HepG2 (cell line): ENCODE data around the gene STPG4. TPM values are rescaled to one million over a fixed set of nuclear protein-coding genes. Genes with fewer than 3 reads are reported as not detected.

Experiments used
- ARNT2 ChIP-seq: sonication (generic); formaldehyde crosslinking; IDR thresholded peaks from 2 replicates; pipeline ENCODE4 v1.8.0; 2022; ENCODE audit warnings: mild to moderate bottlenecking, low read depth, missing genetic modification reagents, moderate library complexity
- BCL3 ChIP-seq: sonication (generic); formaldehyde crosslinking; IDR thresholded peaks from 2 replicates; pipeline ENCODE4 v1.5.1; 2020; ENCODE audit warnings: mild to moderate bottlenecking, missing genetic modification reagents, moderate library complexity
- CAMTA2 ChIP-seq: sonication (generic); formaldehyde crosslinking; IDR thresholded peaks from 2 replicates; pipeline ENCODE4 v1.4.0; 2020; ENCODE audit warnings: mild to moderate bottlenecking, missing genetic modification reagents, borderline replicate concordance
- EEA1 ChIP-seq: sonication (generic); formaldehyde crosslinking; IDR thresholded peaks from 2 replicates; pipeline ENCODE4 v1.5.1; 2020; ENCODE audit warnings: mild to moderate bottlenecking, missing genetic modification reagents, borderline replicate concordance
- IKZF1 ChIP-seq: fragments of 450-650 bp; IDR thresholded peaks from 2 replicates; pipeline ENCODE4 v1.7.1; 2016
- MEF2D ChIP-seq: sonication (generic); formaldehyde crosslinking; IDR thresholded peaks from 2 replicates; pipeline ENCODE4 v1.5.1; 2020; ENCODE audit warnings: mild to moderate bottlenecking, missing genetic modification reagents
- NBN ChIP-seq: fragments of 450-650 bp; conservative IDR thresholded peaks from 2 replicates; pipeline ENCODE4 v1.6.1; 2017
- NFE2L1 ChIP-seq: sonication (generic); formaldehyde crosslinking; IDR thresholded peaks from 2 replicates; pipeline ENCODE4 v1.4.0; 2020; ENCODE audit warnings: missing genetic modification reagents, mild to moderate bottlenecking, borderline replicate concordance
- NFKB2 ChIP-seq: sonication (generic); formaldehyde crosslinking; IDR thresholded peaks from 2 replicates; pipeline ENCODE4 v1.4.0; 2020; ENCODE audit warnings: missing genetic modification reagents, borderline replicate concordance
- POLR2AphosphoS5 ChIP-seq: IDR thresholded peaks from 2 replicates; pipeline ENCODE4 v1.6.1; 2012; ENCODE audit warnings: low read depth, low read length
- POLR2G ChIP-seq: fragments of 200-400 bp; formaldehyde crosslinking; IDR thresholded peaks from 2 replicates; pipeline ENCODE4 v1.6.1; 2018; ENCODE audit warnings: mild to moderate bottlenecking, low read depth, low read length, moderate library complexity
- RARA ChIP-seq: IDR thresholded peaks from 2 replicates; pipeline ENCODE4 v1.6.1; 2016; ENCODE audit warnings: missing genetic modification reagents, missing compliant biosample characterization
- REPIN1 ChIP-seq: sonication (generic); formaldehyde crosslinking; IDR thresholded peaks from 2 replicates; pipeline ENCODE4 v1.8.0; 2022; ENCODE audit warnings: missing genetic modification reagents, low read depth, mild to moderate bottlenecking, borderline replicate concordance
- SNAI1 ChIP-seq: sonication (generic); formaldehyde crosslinking; IDR thresholded peaks from 2 replicates; pipeline ENCODE4 v1.5.0; 2020; ENCODE audit warnings: mild to moderate bottlenecking, missing genetic modification reagents, borderline replicate concordance
- SRSF4 ChIP-seq: fragments of 200-400 bp; formaldehyde crosslinking; IDR thresholded peaks from one replicate; pipeline ENCODE4 v1.6.1; 2018; ENCODE audit warnings: mild to moderate bottlenecking, low read depth, low read length, moderate library complexity; ENCODE audit not compliant: poor library complexity, severe bottlenecking
- TAF1 ChIP-seq: sonication (generic); formaldehyde crosslinking; IDR thresholded peaks from 2 replicates; pipeline ENCODE4 v1.4.0; 2020; ENCODE audit warnings: missing genetic modification reagents
- TSC22D2 ChIP-seq: sonication (generic); formaldehyde crosslinking; IDR thresholded peaks from 2 replicates; pipeline ENCODE4 v1.5.1; 2020; ENCODE audit warnings: missing genetic modification reagents, mild to moderate bottlenecking, borderline replicate concordance
- U2AF1 ChIP-seq: fragments of 200-400 bp; formaldehyde crosslinking; optimal IDR thresholded peaks from 2 replicates; pipeline ENCODE3; 2017; ENCODE audit warnings: mild to moderate bottlenecking, low read depth, low read length
- YEATS4 ChIP-seq: sonication (generic); formaldehyde crosslinking; IDR thresholded peaks from 2 replicates; pipeline ENCODE4 v1.4.0; 2020; ENCODE audit warnings: missing genetic modification reagents, borderline replicate concordance
- ZBTB20 ChIP-seq: sonication (generic); formaldehyde crosslinking; IDR thresholded peaks from 2 replicates; pipeline ENCODE4 v1.8.1; 2023; ENCODE audit warnings: missing genetic modification reagents, low read depth, mild to moderate bottlenecking, borderline replicate concordance
- ZBTB38 ChIP-seq: sonication (generic); formaldehyde crosslinking; IDR thresholded peaks from 2 replicates; pipeline ENCODE4 v1.5.1; 2020; ENCODE audit warnings: mild to moderate bottlenecking, missing genetic modification reagents
- ZFP62 ChIP-seq: sonication (generic); formaldehyde crosslinking; IDR thresholded peaks from 2 replicates; pipeline ENCODE4 v1.4.0; 2020; ENCODE audit warnings: missing genetic modification reagents
- ZNF34 ChIP-seq: sonication (generic); formaldehyde crosslinking; IDR thresholded peaks from 2 replicates; pipeline ENCODE4 v1.4.0; 2020; ENCODE audit warnings: mild to moderate bottlenecking, missing genetic modification reagents, borderline replicate concordance
- ZNF460 ChIP-seq: sonication (generic); formaldehyde crosslinking; IDR thresholded peaks from 2 replicates; pipeline ENCODE4 v1.5.1; 2020; ENCODE audit warnings: missing genetic modification reagents, mild to moderate bottlenecking, borderline replicate concordance
- ZNF616 ChIP-seq: sonication (generic); formaldehyde crosslinking; IDR thresholded peaks from 2 replicates; pipeline ENCODE4 v1.5.0; 2020; ENCODE audit warnings: low read depth, mild to moderate bottlenecking, missing genetic modification reagents
- ZNF839 ChIP-seq: sonication (generic); formaldehyde crosslinking; IDR thresholded peaks from 2 replicates; pipeline ENCODE4 v1.4.0; 2020; ENCODE audit warnings: missing genetic modification reagents, mild to moderate bottlenecking, borderline replicate concordance
- polyA plus RNA-seq, 8 experiments: library from polyadenylated mRNA; depleted of rRNA in 3 of 8; stranded (reverse) in 7 of 8; unstranded in 1 of 8; fragments of >200 nt; fragmentation: Illumina TruSeq in 4 of 8; extraction: Trizol in 4 of 8; gene quantifications; 2 replicates each; pipeline versions ENCODE4 v1.2.1 to v1.2.3, GENCODE V29; 2011 to 2016; ENCODE audit warnings: low read depth in 4 of 8, missing spikeins in 1 of 8, mixed read lengths in 1 of 8; ENCODE audit not compliant: insufficient read depth in 1 of 8
- total RNA-seq, 5 experiments: library from RNA; depleted of rRNA; stranded (reverse); fragments of >200 nt; fragmentation: Illumina TruSeq; extraction: Trizol; gene quantifications; 2 replicates each; pipeline ENCODE4 v1.2.3, GENCODE V29; 2016; ENCODE audit warnings: low read depth in 1 of 5
- TF ChIP-seq, protein P1 (sequence below): sonication (generic); formaldehyde crosslinking; IDR thresholded peaks from 2 replicates; pipeline ENCODE4 v1.5.1; 2020; ENCODE audit warnings: mild to moderate bottlenecking, missing genetic modification reagents, borderline replicate concordance
- TF ChIP-seq, protein P2 (sequence below): IDR thresholded peaks from 2 replicates; pipeline ENCODE4 v1.6.1; 2016

The STPG4 gene
- total and polyA plus RNA-seq, 2 of the 13 experiments (the other 11 are each of a cell fraction or from before 2014, with no cell fraction given) = 0.11 to 0.15 TPM

GRCh38 chr2:47067788-47068407 is 87.2 kb downstream of the STPG4 start (continued):
- TF ChIP-seq MEF2D (CRISPR knock-in tag) = peak; percentile 65; the same call in 1 of the 2 replicates
- TF ChIP-seq NFKB2 (CRISPR knock-in tag) = no peak
- no peak for TF ChIP-seq ZNF839 (CRISPR knock-in tag)
- TF ChIP-seq ZNF460 (CRISPR knock-in tag) = no peak
- no peak for TF ChIP-seq TSC22D2 (CRISPR knock-in tag)
- peak; percentile 49; the same call in 1 of the 2 replicates for TF ChIP-seq REPIN1 (CRISPR knock-in tag)
- no peak for TF ChIP-seq IKZF1
- no peak for TF ChIP-seq SRSF4
- 0 out of 2 replicates have a peak, but pooled peaks have one; percentile 41 for TF ChIP-seq ARNT2 (CRISPR knock-in tag)
- no peak for TF ChIP-seq EEA1 (CRISPR knock-in tag)
- TF ChIP-seq ZBTB38 = peak; percentile 93
- no peak; the same call in 1 of the 2 replicates for TF ChIP-seq ZBTB20 (CRISPR knock-in tag)
- TF ChIP-seq ZNF34 (CRISPR knock-in tag) = no peak
- no peak for TF ChIP-seq SNAI1 (CRISPR knock-in tag)
- TF ChIP-seq, protein P1, sequence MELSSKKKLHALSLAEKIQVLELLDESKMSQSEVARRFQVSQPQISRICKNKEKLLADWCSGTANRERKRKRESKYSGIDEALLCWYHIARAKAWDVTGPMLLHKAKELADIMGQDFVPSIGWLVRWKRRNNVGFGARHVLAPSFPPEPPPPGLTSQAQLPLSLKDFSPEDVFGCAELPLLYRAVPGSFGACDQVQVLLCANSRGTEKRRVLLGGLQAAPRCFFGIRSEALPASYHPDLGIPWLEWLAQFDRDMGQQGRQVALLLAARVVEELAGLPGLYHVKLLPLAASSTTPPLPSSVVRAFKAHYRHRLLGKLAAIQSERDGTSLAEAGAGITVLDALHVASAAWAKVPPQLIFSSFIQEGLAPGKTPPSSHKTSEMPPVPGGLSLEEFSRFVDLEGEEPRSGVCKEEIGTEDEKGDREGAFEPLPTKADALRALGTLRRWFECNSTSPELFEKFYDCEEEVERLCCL (CRISPR knock-in tag) = no peak
- TF ChIP-seq POLR2AphosphoS5 = no peak
- TF ChIP-seq RARA (CRISPR knock-in tag) = peak; percentile 86
- TF ChIP-seq U2AF1 = no peak
- no peak for TF ChIP-seq NFE2L1 (CRISPR knock-in tag)
- no peak for TF ChIP-seq POLR2G
- no peak; the same call in 1 of the 2 replicates for TF ChIP-seq CAMTA2
- TF ChIP-seq, protein P2, sequence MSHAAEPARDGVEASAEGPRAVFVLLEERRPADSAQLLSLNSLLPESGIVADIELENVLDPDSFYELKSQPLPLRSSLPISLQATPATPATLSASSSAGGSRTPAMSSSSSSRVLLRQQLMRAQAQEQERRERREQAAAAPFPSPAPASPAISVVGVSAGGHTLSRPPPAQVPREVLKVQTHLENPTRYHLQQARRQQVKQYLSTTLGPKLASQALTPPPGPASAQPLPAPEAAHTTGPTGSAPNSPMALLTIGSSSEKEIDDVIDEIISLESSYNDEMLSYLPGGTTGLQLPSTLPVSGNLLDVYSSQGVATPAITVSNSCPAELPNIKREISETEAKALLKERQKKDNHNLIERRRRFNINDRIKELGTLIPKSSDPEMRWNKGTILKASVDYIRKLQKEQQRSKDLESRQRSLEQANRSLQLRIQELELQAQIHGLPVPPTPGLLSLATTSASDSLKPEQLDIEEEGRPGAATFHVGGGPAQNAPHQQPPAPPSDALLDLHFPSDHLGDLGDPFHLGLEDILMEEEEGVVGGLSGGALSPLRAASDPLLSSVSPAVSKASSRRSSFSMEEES (CRISPR knock-in tag) = no peak
- TF ChIP-seq NBN = no peak
- TF ChIP-seq TAF1 = no peak
- no peak for TF ChIP-seq ZNF616 (CRISPR knock-in tag)
- no peak for TF ChIP-seq YEATS4 (CRISPR knock-in tag)
- no peak for TF ChIP-seq ZFP62 (CRISPR knock-in tag)
- 0 out of 2 replicates have a peak, but pooled peaks have one; percentile 54 for TF ChIP-seq BCL3 (CRISPR knock-in tag)
